ENCODE measurements around the gene KRTAP10-4. TPM values are rescaled to one million over a fixed set of nuclear protein-coding genes. Genes with fewer than 3 reads are reported as not detected.
"Not testable (repeated sequence)": the region's sequence is repeated elsewhere in the genome, so short reads cannot be mapped to it uniquely, and the experiment has no call there.

The KRTAP10-4 gene
- total RNA-seq (not detected), polyA plus RNA-seq (ENCODE audit: insufficient read depth, low read depth, low replicate concordance) (not detected)
- long read RNA-seq, donor 1 = 0 reads
- long read RNA-seq, donor 2 = 0 reads
- long read RNA-seq, donor 3 = 0 reads
- long read RNA-seq, donor 4 = 0 reads
- long read RNA-seq, donor 5 = 0 reads
- long read RNA-seq, donor 6 = 0 reads
- long read RNA-seq, donor 7 = 0 reads
- long read RNA-seq, donor 8 = 0 reads
- long read RNA-seq, donor 9 = 0 reads
- long read RNA-seq, donor 10 = 0 reads

- H3K4me1 ChIP-seq (ENCODE audit: control insufficient read depth in 2 of 3, insufficient read depth in 2 of 3, low read depth in 1 of 3, low read length in 3 of 3); H3K36me3 ChIP-seq (ENCODE audit: control insufficient read depth in 2 of 3, insufficient read depth in 3 of 3, low read length in 3 of 3); H3K27me3 ChIP-seq (ENCODE audit: control insufficient read depth, insufficient read depth, low read length); H3K4me3 ChIP-seq (ENCODE audit: low read length in 3 of 3); FAIRE-seq; H3K27ac ChIP-seq (ENCODE audit: low read depth in 2 of 2, low read length in 2 of 2); intact Hi-C loops (cut with DNase I); H3K9ac ChIP-seq (ENCODE audit: low read length in 3 of 3); H3K9me3 ChIP-seq (ENCODE audit: control insufficient read depth in 2 of 3, insufficient read depth in 1 of 3, low read length in 3 of 3): not testable (repeated sequence)
- peak in 1 of 5 donors; percentile 68 for DNase-seq
These were observed at the start of gene KRTAP10-4 for GRCh38 chr21:44573630-44574456. Gene KRTAP10-4 (plus strand): TSS chr21:44573729. CDS start chr21:44573759, 30 bp downstream.

GRCh38 chr21:44524414-44525371, 48.8 kb upstream of the KRTAP10-4 start:
- Histone ChIP-seq H3K9ac (ENCODE audit: low read length in 3 of 3) (no peak overlapping the region), H3K36me3 (ENCODE audit: control insufficient read depth in 2 of 3, insufficient read depth in 3 of 3, low read length in 3 of 3) (no peaks in the 10 kb centered on the region), H3K9me3 (ENCODE audit: control insufficient read depth in 2 of 3, insufficient read depth in 1 of 3, low read length in 3 of 3) (no peaks in the 10 kb centered on the region), H3K4me3 (ENCODE audit: low read length in 3 of 3) (no peak overlapping the region), H3K27ac (ENCODE audit: low read depth in 2 of 2, low read length in 2 of 2) (no peak overlapping the region), H3K27me3 (ENCODE audit: control insufficient read depth, insufficient read depth, low read length) (no peaks in the 10 kb centered on the region), H3K4me1 (ENCODE audit: control insufficient read depth in 2 of 3, insufficient read depth in 2 of 3, low read depth in 1 of 3, low read length in 3 of 3) (no peaks in the 10 kb centered on the region)
- no peak for TF ChIP-seq CTCF (IDR thresholded peaks at IDR 0.05; ENCODE audit: borderline replicate concordance, extremely low read depth, insufficient read depth)
- intact Hi-C loops (cut with DNase I) = no loop called here
- FAIRE-seq (no peak), DNase-seq (no peak)

- DNase-seq (peak in 1 of 5 donors; percentile 50), FAIRE-seq (no peak)
- Histone ChIP-seq H3K27ac (ENCODE audit: low read depth in 2 of 2, low read length in 2 of 2) (no peak overlapping the region), H3K9ac (ENCODE audit: low read length in 3 of 3) (no peak overlapping the region), H3K9me3 (ENCODE audit: control insufficient read depth in 2 of 3, insufficient read depth in 1 of 3, low read length in 3 of 3) (no peaks in the 10 kb centered on the region), H3K27me3 (ENCODE audit: control insufficient read depth, insufficient read depth, low read length) (no peaks in the 10 kb centered on the region), H3K36me3 (ENCODE audit: control insufficient read depth in 2 of 3, insufficient read depth in 3 of 3, low read length in 3 of 3) (no peaks in the 10 kb centered on the region), H3K4me1 (ENCODE audit: control insufficient read depth in 2 of 3, insufficient read depth in 2 of 3, low read depth in 1 of 3, low read length in 3 of 3) (no peaks in the 10 kb centered on the region), H3K4me3 (ENCODE audit: low read length in 3 of 3) (no peak overlapping the region)
- TF ChIP-seq CTCF (IDR thresholded peaks at IDR 0.05; ENCODE audit: borderline replicate concordance, extremely low read depth, insufficient read depth) = no peak
- intact Hi-C loops (cut with DNase I) = no loop called here
These were observed 48.0 kb upstream of the KRTAP10-4 start for GRCh38 chr21:44525391-44526095.

All from kidney (tissue), 22 donors.